ENCODE measurements around the gene MUC5B. TPM values are rescaled to one million over a fixed set of nuclear protein-coding genes. Genes with fewer than 3 reads are reported as not detected.

The MUC5B gene
- total RNA-seq, 4 donors from 2014 or later: 0.04 to 139 (median 1.6) TPM

DNA sequence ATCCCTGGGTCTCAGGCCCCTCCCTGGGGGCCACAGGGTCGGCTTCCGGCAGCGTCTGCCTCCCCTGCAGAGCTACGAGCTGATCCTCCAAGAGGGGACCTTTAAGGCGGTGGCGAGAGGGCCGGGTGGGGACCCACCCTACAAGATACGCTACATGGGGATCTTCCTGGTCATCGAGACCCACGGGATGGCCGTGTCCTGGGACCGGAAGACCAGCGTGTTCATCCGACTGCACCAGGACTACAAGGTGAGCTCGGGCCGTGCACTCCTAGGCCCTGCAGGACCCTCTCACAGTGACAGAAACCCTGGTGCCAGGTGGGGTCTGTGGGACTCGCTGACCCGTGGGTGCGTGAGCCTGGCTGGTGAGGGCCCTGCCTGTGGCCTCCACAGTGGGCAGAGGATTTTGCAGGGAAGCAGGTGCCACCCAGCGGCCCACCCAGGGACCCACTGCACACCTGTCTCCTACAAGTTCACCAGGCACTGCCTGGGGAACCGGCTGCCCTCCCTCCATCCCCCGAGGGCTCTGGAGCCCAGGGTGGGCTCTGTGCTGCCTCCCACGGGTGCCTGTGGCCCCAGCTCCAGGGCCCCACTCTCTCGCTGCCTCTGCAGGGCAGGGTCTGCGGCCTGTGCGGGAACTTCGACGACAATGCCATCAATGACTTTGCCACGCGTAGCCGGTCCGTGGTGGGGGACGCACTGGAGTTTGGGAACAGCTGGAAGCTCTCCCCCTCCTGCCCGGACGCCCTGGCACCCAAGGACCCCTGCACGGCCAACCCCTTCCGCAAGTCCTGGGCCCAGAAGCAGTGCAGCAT lies 13.7 kb downstream of the MUC5B start:
- H3K4me3 ChIP-seq: no peak overlapping the region
- H3K4me1 ChIP-seq: peaks cover 0 to 23% (median 0%) of the 10 kb centered on the region in 3 donors
- no peaks in the 10 kb centered on the region for H3K36me3 ChIP-seq
- intact Hi-C loops (cut with DNase I): no loop called here
- WGBS, 2 donors: 91% methylated on average over 10 of the region's 37 CpGs; no CpG with 5 or more reads in 1 of the 2 donors
- H3K27me3 ChIP-seq: peaks cover 0 to 29% (median 0%) of the 10 kb centered on the region in 4 donors
- no peak overlapping the region for H3K27ac ChIP-seq
- DNase-seq: no peak
- TF ChIP-seq, protein P1, sequence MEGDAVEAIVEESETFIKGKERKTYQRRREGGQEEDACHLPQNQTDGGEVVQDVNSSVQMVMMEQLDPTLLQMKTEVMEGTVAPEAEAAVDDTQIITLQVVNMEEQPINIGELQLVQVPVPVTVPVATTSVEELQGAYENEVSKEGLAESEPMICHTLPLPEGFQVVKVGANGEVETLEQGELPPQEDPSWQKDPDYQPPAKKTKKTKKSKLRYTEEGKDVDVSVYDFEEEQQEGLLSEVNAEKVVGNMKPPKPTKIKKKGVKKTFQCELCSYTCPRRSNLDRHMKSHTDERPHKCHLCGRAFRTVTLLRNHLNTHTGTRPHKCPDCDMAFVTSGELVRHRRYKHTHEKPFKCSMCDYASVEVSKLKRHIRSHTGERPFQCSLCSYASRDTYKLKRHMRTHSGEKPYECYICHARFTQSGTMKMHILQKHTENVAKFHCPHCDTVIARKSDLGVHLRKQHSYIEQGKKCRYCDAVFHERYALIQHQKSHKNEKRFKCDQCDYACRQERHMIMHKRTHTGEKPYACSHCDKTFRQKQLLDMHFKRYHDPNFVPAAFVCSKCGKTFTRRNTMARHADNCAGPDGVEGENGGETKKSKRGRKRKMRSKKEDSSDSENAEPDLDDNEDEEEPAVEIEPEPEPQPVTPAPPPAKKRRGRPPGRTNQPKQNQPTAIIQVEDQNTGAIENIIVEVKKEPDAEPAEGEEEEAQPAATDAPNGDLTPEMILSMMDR (IDR thresholded peaks at IDR 0.05): no peak
- TF ChIP-seq POLR2A (IDR thresholded peaks at IDR 0.05): no peak
- H3K9me3 ChIP-seq: no peaks in the 10 kb centered on the region

- intact Hi-C loops (cut with DNase I): no loop called here
- WGBS, 2 donors: no CpG with 5 or more reads among the region's 13 CpGs
- Histone ChIP-seq H3K9me3 (no peaks in the 10 kb centered on the region), H3K4me3 (no peak overlapping the region), H3K27me3 (peaks cover 0 to 23% (median 0%) of the 10 kb centered on the region in 4 donors), H3K4me1 (peaks cover 0 to 23% (median 0%) of the 10 kb centered on the region in 3 donors), H3K27ac (no peak overlapping the region), H3K36me3 (no peaks in the 10 kb centered on the region)
- no peak for DNase-seq
- TF ChIP-seq, protein P1 (IDR thresholded peaks at IDR 0.05): no peak
- TF ChIP-seq POLR2A (IDR thresholded peaks at IDR 0.05): no peak
Measured at GRCh38 chr11:1237128-1237580, 14.3 kb downstream of the MUC5B start.

GRCh38 chr11:1237851-1238250 lies 15.0 kb downstream of the MUC5B start:
- peaks cover 0 to 16% (median 0%) of the 10 kb centered on the region in 4 donors for H3K27me3 ChIP-seq
- intact Hi-C loops (cut with DNase I): no loop called here
- no peaks in the 10 kb centered on the region for H3K36me3 ChIP-seq
- H3K27ac ChIP-seq: no peak overlapping the region
- DNase-seq: no peak
- H3K9me3 ChIP-seq: no peaks in the 10 kb centered on the region
- TF ChIP-seq, protein P1 (IDR thresholded peaks at IDR 0.05): no peak
- no peak for TF ChIP-seq POLR2A (IDR thresholded peaks at IDR 0.05)
- 55 to 72% methylated on average over 2 to 4 of the region's 10 CpGs for WGBS, 2 donors
- no peak overlapping the region for H3K4me3 ChIP-seq
- peaks cover 0 to 19% (median 0%) of the 10 kb centered on the region in 3 donors for H3K4me1 ChIP-seq

DNA sequence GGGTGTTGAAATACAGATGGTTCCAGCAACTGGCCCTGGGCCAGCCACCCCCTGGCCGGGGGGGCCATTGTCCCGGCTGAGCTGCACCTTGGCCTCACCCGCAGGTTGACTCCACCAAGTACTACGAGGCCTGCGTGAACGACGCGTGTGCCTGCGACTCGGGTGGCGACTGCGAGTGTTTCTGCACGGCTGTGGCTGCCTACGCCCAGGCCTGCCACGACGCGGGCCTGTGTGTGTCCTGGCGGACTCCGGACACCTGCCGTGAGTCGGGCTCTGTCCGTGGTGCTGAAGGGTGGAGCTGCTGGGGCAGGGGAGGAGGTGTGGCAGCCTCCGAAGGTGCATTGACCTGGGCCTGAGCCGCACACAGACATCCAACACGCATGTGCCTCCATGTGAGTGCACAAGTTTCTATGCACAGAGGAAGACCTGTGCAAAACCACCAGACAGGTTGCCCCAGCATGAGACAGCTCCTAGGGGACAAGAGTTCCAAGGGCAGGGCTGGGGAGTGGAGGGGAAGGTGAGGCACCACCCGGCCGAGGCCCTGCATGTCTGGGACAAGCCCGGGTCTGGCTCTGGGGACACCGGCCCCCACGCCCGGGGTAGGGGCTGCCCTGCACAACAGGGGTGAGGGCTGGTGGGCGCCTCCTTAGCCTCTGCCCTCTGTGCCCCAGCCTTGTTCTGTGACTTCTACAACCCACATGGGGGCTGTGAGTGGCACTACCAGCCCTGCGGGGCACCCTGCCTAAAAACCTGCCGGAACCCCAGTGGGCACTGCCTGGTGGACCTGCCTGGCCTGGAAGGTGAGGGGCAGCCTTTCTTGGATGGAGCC lies 16.1 kb downstream of the MUC5B start:
- Histone ChIP-seq H3K27me3 (peaks cover 0 to 5% (median 0%) of the 10 kb centered on the region in 4 donors), H3K9me3 (no peaks in the 10 kb centered on the region), H3K4me3 (no peak overlapping the region), H3K27ac (no peak overlapping the region), H3K4me1 (peaks cover 0 to 7% (median 0%) of the 10 kb centered on the region in 3 donors), H3K36me3 (no peaks in the 10 kb centered on the region)
- no peak for DNase-seq
- intact Hi-C loops (cut with DNase I): no loop called here
- TF ChIP-seq, protein P1 (IDR thresholded peaks at IDR 0.05): no peak
- no peak for TF ChIP-seq POLR2A (IDR thresholded peaks at IDR 0.05)
- 69 to 100% methylated on average over 1 to 9 of the region's 34 CpGs for WGBS, 2 donors

Data from esophagus squamous epithelium (tissue), 5 donors.